IMR-90 (cell line): ENCODE data around the gene CNNM2. TPM values are rescaled to one million over a fixed set of nuclear protein-coding genes. Genes with fewer than 3 reads are reported as not detected.

Source experiments
- ATAC-seq: fragments of 200-7000 bp; cut with Tn5 transposase; 2 replicates; pipeline ENCODE4 v1.9.1; 2020; ENCODE audit warnings: low read depth, mild to moderate bottlenecking, moderate library complexity
- BruUV-seq: library from RNA; stranded (reverse); fragments of 400-500 nt; replicated peaks from 2 replicates; lab custom pipeline; 2021; lab: Mats Ljungman, UMichigan
- CTCF ChIA-PET: fragments of 300-600 bp; formaldehyde crosslinking; extraction: SDS; loops from one replicate; lab custom pipeline; 2021; ENCODE audit warnings: antibody characterized with exemption; lab: Yijun Ruan, JAX
- POLR2A ChIA-PET: fragments of 300-600 bp; sonication (Branson Sonifier 250); formaldehyde crosslinking; loops from one replicate; lab custom pipeline; 2022; ENCODE audit warnings: antibody characterized with exemption; ENCODE audit not compliant: unreplicated experiment; lab: Charles Lee
- DNase-seq: peaks from one replicate; pipeline ENCODE4 v3.0.0; 2013
- H2AFZ ChIP-seq: replicated peaks from 2 replicates; pipeline ENCODE3; 2013; ENCODE audit warnings: low read length, mild to moderate bottlenecking; ENCODE audit not compliant: poor library complexity
- H2AK5ac ChIP-seq: 2 replicates; pipeline ENCODE4 v1.6.1; 2013; ENCODE audit warnings: low read depth, low read length, inconsistent platforms
- H2AK9ac ChIP-seq: replicated peaks from 2 replicates; pipeline ENCODE3; 2013; ENCODE audit warnings: mild to moderate bottlenecking, low read depth, low read length, moderate library complexity; ENCODE audit not compliant: poor library complexity
- H2BK120ac ChIP-seq: 2 replicates; pipeline ENCODE4 v1.6.1; 2013; ENCODE audit warnings: low read depth, low read length, inconsistent platforms
- H2BK15ac ChIP-seq: 3 replicates; pipeline ENCODE4 v1.6.1; 2013; ENCODE audit warnings: low read depth, low read length, inconsistent platforms
- H2BK20ac ChIP-seq: 2 replicates; pipeline ENCODE4 v1.6.1; 2013; ENCODE audit warnings: low read depth, mild to moderate bottlenecking, inconsistent platforms, low read length, moderate library complexity
- H2BK5ac ChIP-seq: 2 replicates; pipeline ENCODE4 v1.6.1; 2013; ENCODE audit warnings: mild to moderate bottlenecking, low read depth, low read length, inconsistent platforms; ENCODE audit not compliant: poor library complexity, severe bottlenecking
- H3K14ac ChIP-seq: replicated peaks from 2 replicates; pipeline ENCODE4 v1.6.1; 2013; ENCODE audit warnings: low read depth, low read length, inconsistent platforms
- H3K18ac ChIP-seq: 2 replicates; pipeline ENCODE4 v1.6.1; 2013; ENCODE audit warnings: low read depth, low read length, control low read depth
- H3K23ac ChIP-seq: 2 replicates; pipeline ENCODE4 v1.6.1; 2013; ENCODE audit warnings: low read depth, low read length, inconsistent platforms
- H3K27ac ChIP-seq: 2 replicates; pipeline ENCODE4 v1.5.1; 2013; ENCODE audit warnings: mild to moderate bottlenecking, control low read depth, low read length; ENCODE audit not compliant: insufficient read depth
- H3K27me3 ChIP-seq: 2 replicates; pipeline ENCODE4 v1.6.1; 2013; ENCODE audit warnings: low read length; ENCODE audit not compliant: control insufficient read depth, insufficient read depth
- H3K36me3 ChIP-seq: 2 replicates; pipeline ENCODE4 v1.6.1; 2013; ENCODE audit warnings: low read length, mixed read lengths; ENCODE audit not compliant: control insufficient read depth, insufficient read depth
- H3K4ac ChIP-seq: 2 replicates; pipeline ENCODE4 v1.6.1; 2013; ENCODE audit warnings: low read depth, low read length, inconsistent platforms
- H3K4me1 ChIP-seq: 2 replicates; pipeline ENCODE4 v1.6.1; 2013; ENCODE audit warnings: low read length, mixed read lengths; ENCODE audit not compliant: control insufficient read depth, insufficient read depth
- H3K4me2 ChIP-seq: 2 replicates; pipeline ENCODE4 v1.6.1; 2013; ENCODE audit warnings: low read depth, mild to moderate bottlenecking, control low read depth, low read length, moderate library complexity
- H3K4me3 ChIP-seq: 2 replicates; pipeline ENCODE4 v1.5.1; 2013; ENCODE audit warnings: low read depth, mild to moderate bottlenecking, control low read depth, low read length, moderate library complexity; ENCODE audit not compliant: insufficient read depth
- H3K56ac ChIP-seq: 2 replicates; pipeline ENCODE4 v1.6.1; 2013; ENCODE audit warnings: low read length, inconsistent platforms; ENCODE audit not compliant: insufficient read depth; ENCODE audit errors: extremely low read depth
- H3K79me1 ChIP-seq, 2 experiments: 2 replicates each; pipeline ENCODE4 v1.6.1; 2013; ENCODE audit warnings: low read length in 2 of 2, inconsistent platforms in 1 of 2, low read depth in 1 of 2
- H3K9ac ChIP-seq: 2 replicates; pipeline ENCODE4 v1.6.1; 2013; ENCODE audit warnings: low read depth, low read length, control low read depth
- H3K9me1 ChIP-seq: 2 replicates; pipeline ENCODE4 v1.6.1; 2013; ENCODE audit warnings: low read length, inconsistent platforms; ENCODE audit not compliant: insufficient read depth
- H3K9me3 ChIP-seq: 2 replicates; pipeline ENCODE4 v1.6.1; 2013; ENCODE audit warnings: low read length; ENCODE audit not compliant: control insufficient read depth, insufficient read depth
- H4K20me1 ChIP-seq: 2 replicates; pipeline ENCODE4 v1.6.1; 2013; ENCODE audit warnings: low read length, inconsistent platforms; ENCODE audit not compliant: insufficient read depth
- H4K5ac ChIP-seq: 2 replicates; pipeline ENCODE4 v1.6.1; 2013; ENCODE audit warnings: mild to moderate bottlenecking, low read depth, low read length, control low read depth
- H4K8ac ChIP-seq, 2 experiments: 2 replicates each; pipeline ENCODE4 v1.6.1; 2013; ENCODE audit warnings: low read depth in 2 of 2, low read length in 2 of 2, control low read depth in 1 of 2, inconsistent platforms in 1 of 2
- H4K91ac ChIP-seq: 2 replicates; pipeline ENCODE4 v1.6.1; 2013; ENCODE audit warnings: low read depth, low read length, inconsistent platforms; ENCODE audit not compliant: insufficient read depth
- CEBPB ChIP-seq: IDR thresholded peaks from 2 replicates; pipeline ENCODE4 v1.6.1; 2012; ENCODE audit warnings: low read depth, low read length, improper control_type of control experiment
- SMC3 ChIP-seq: fragments of 150-350 bp; IDR thresholded peaks from 2 replicates; pipeline ENCODE4 v1.6.1; 2016; ENCODE audit warnings: low read depth, mild to moderate bottlenecking, antibody characterized with exemption, low read length, moderate library complexity
- WGBS, 2 experiments: methylation state at CpG; one replicate each; pipeline versions ENCODE4 v1.1.5 to v1.1.7; 2013; ENCODE audit warnings: missing lambda C conversion rate in 2 of 2; ENCODE audit not compliant: insufficient read length in 1 of 2; ENCODE audit errors: extremely low coverage in 2 of 2; 5-methylcytosine and 5-hydroxymethylcytosine counted together
- dilution Hi-C: fragments of 300-500 bp; cut with HindIII; formaldehyde crosslinking; loops from one replicate; pipeline ENCODE4 v1.14.3; 2018; ENCODE audit warnings: low sequenced_read_pairs; ENCODE audit not compliant: unreplicated experiment
- in situ Hi-C: fragments of 300-500 bp; cut with MboI; formaldehyde crosslinking; loops from 3 replicates; pipeline ENCODE4 v1.14.3; 2019; ENCODE audit warnings: low sequenced_read_pairs, inconsistent platforms, mixed read lengths
- intact Hi-C: fragments of 100-400 bp; cut with micrococcal nuclease; formaldehyde crosslinking; loops from 2 replicates; pipeline ENCODE4 v1.10.0; 2022
- polyA plus RNA-seq, 3 experiments: library from polyadenylated mRNA; depleted of rRNA; stranded (reverse); fragments of >200 nt; gene quantifications; 2 replicates each; pipeline ENCODE4 v1.2.3, GENCODE V29; 2012; ENCODE audit warnings: low replicate concordance in 1 of 3
- total RNA-seq: library from RNA; depleted of rRNA; stranded (reverse); fragments of >200 nt; gene quantifications from 2 replicates; pipeline ENCODE4 v1.2.3, GENCODE V29; 2012

Gene CNNM2
- total and polyA plus RNA-seq, 2 of the 4 experiments (the other 2 are of a cell fraction), result 4.7 to 5.6 TPM

GRCh38 chr10:102880256-102880655 lies 37.8 kb upstream of the CNNM2 start:
- ChIA-PET POLR2A (no interaction called here), CTCF (no interaction called here)
- H3K23ac ChIP-seq, result no peak overlapping the region
- no peak overlapping the region for H3K4me3 ChIP-seq
- in situ Hi-C loops (no loop called here), intact Hi-C loops (no loop called here), dilution Hi-C loops (no loop called here)
- H2BK120ac ChIP-seq, result no peak overlapping the region
- WGBS, 2 experiments, result no CpG with 5 or more reads among the region's 2 CpGs
- H3K79me1 ChIP-seq, result no peaks in the 10 kb centered on the region
- H3K9me1 ChIP-seq, result no peaks in the 10 kb centered on the region
- H3K18ac ChIP-seq, result no peak overlapping the region
- no peak overlapping the region for H2BK20ac ChIP-seq
- no peak for TF ChIP-seq SMC3
- TF ChIP-seq CEBPB, result peak; percentile 70
- no peak overlapping the region for H2AK5ac ChIP-seq
- no peaks in the 10 kb centered on the region for H3K4me1 ChIP-seq
- H3K36me3 ChIP-seq, result no peaks in the 10 kb centered on the region
- no peaks in the 10 kb centered on the region for H3K9me3 ChIP-seq
- DNase-seq (no peak), ATAC-seq (no peak)
- no peak overlapping the region for H4K5ac ChIP-seq
- H3K4me2 ChIP-seq, result no peak overlapping the region
- H2BK5ac ChIP-seq, result no peak overlapping the region
- no peaks in the 10 kb centered on the region for H3K27me3 ChIP-seq
- no peak overlapping the region for H4K91ac ChIP-seq
- H3K14ac ChIP-seq, result no peak overlapping the region
- no peak overlapping the region for H3K27ac ChIP-seq
- no peak overlapping the region for H2AK9ac ChIP-seq
- no peak overlapping the region for H2BK15ac ChIP-seq
- BruUV-seq, result no TSS peak
- H4K8ac ChIP-seq, result no peak overlapping the region
- no peak overlapping the region for H3K9ac ChIP-seq
- H2AFZ ChIP-seq, result no peak overlapping the region
- no peak overlapping the region for H3K4ac ChIP-seq
- no peaks in the 10 kb centered on the region for H4K20me1 ChIP-seq
- no peak overlapping the region for H3K56ac ChIP-seq
